ENCODE data around the gene PACSIN1. TPM values are rescaled to one million over a fixed set of nuclear protein-coding genes. Genes with fewer than 3 reads are reported as not detected.

PACSIN1 gene
- total and polyA plus RNA-seq, 10 of the 15 experiments (the other 5 are each of a cell fraction or from before 2014, with no cell fraction given) = 0.50 to 9.4 (median 2.8) TPM

GRCh38 chr6:34514112-34514511, 48.2 kb downstream of the PACSIN1 start:
- ChIA-PET CTCF (no interaction called here), POLR2A (no interaction called here), SMC1A (ENCODE audit: uncharacterized antibody, unreplicated experiment) (no interaction called here), RAD21 (ENCODE audit: unreplicated experiment) (no interaction called here)
- FAIRE-seq = no peak
- no TSS peak for BruUV-seq (replicated peaks)
- DNase-seq (ENCODE audit: low read depth, low spot score) = no peak
- Histone ChIP-seq H3K9me3 (replicated peaks; ENCODE audit: control insufficient read depth, insufficient read depth, low read length) (peaks cover 2% of the 10 kb centered on the region; the same call in 1 of the 3 replicates), H3K27me3 (replicated peaks in 1 of 2; ENCODE audit: control insufficient read depth in 2 of 2, insufficient read depth in 2 of 2, low read length in 1 of 2) (no peaks in the 10 kb centered on the region), H3K36me3 (ENCODE audit: control insufficient read depth in 2 of 2, insufficient read depth in 2 of 2, low read length in 1 of 2) (no peaks in the 10 kb centered on the region), H4K20me1 (ENCODE audit: control insufficient read depth, insufficient read depth) (no peaks in the 10 kb centered on the region), H3K4me3 (no peak overlapping the region), H3K4me2 (ENCODE audit: control insufficient read depth, insufficient read depth) (no peak overlapping the region), H3K4me1 (ENCODE audit: control insufficient read depth, insufficient read depth, low read length) (no peaks in the 10 kb centered on the region), H2AFZ (ENCODE audit: control insufficient read depth, low read depth, low read length) (no peak overlapping the region), H3K9ac (ENCODE audit: control insufficient read depth, insufficient read depth, low read length) (no peak overlapping the region), H3K27ac (ENCODE audit: control insufficient read depth, insufficient read depth) (no peak overlapping the region), H3K79me2 (ENCODE audit: control insufficient read depth, insufficient read depth, low read length) (no peaks in the 10 kb centered on the region)
- WGBS (ENCODE audit: insufficient coverage, insufficient replicate concordance, low lambda C conversion rate, missing lambda C conversion rate) = 46% methylated on average over 8 of the region's 8 CpGs
- intact Hi-C loops (cut with micrococcal nuclease; ENCODE audit: unreplicated experiment) = no loop called here
- in situ Hi-C loops (cut with MboI) = no loop called here
- ATAC-seq = no peak
- TF ChIP-seq NFYB (IDR thresholded peaks at IDR 0.05; ENCODE audit: insufficient read depth, low read depth, low read length) (no peak), ZZZ3 (IDR thresholded peaks at IDR 0.05; ENCODE audit: control insufficient read depth, insufficient read length, low read depth) (no peak), BRCA1 (IDR thresholded peaks at IDR 0.05; ENCODE audit: low read depth, low read length) (no peak), FOXM1 (IDR thresholded peaks at IDR 0.05; ENCODE audit: low read depth, low read length) (no peak), DPF2 (IDR thresholded peaks at IDR 0.05) (no peak), MYB (IDR thresholded peaks at IDR 0.05; ENCODE audit: borderline replicate concordance, low read depth, low read length) (no peak), EGR1 (IDR thresholded peaks at IDR 0.05; ENCODE audit: borderline replicate concordance in 1 of 2, low read depth in 2 of 2, low read length in 2 of 2) (no peak), E4F1 (IDR thresholded peaks at IDR 0.05; ENCODE audit: borderline replicate concordance, partially characterized antibody) (no peak), IRF5 (IDR thresholded peaks at IDR 0.05; ENCODE audit: borderline replicate concordance) (no peak), NR2F1 (conservative IDR thresholded peaks at IDR 0.05) (no peak), RAD21 (IDR thresholded peaks at IDR 0.05; ENCODE audit: insufficient read depth, low read depth, low read length) (no peak), BCL11A (IDR thresholded peaks at IDR 0.05; ENCODE audit: low read depth, low read length) (no peak), CREB1 (IDR thresholded peaks at IDR 0.05; ENCODE audit: low read depth) (no peak)

Data from GM12878 (cell line).